Upper lobe of left lung (tissue), 6 donors: ENCODE data around the gene TSC22D4. TPM values are rescaled to one million over a fixed set of nuclear protein-coding genes. Genes with fewer than 3 reads are reported as not detected.

ENCODE experiments used
- ATAC-seq, 2 donors: fragments of 200-7000 bp; cut with Tn5 transposase; one replicate each; pipeline ENCODE4 v1.9.1; 2022; ENCODE audit warnings: mild to moderate bottlenecking in 2 of 2, moderate library complexity in 2 of 2; ENCODE audit not compliant: low FRiP score in 2 of 2
- DNase-seq, 2 donors: peaks; one replicate each; pipeline ENCODE4 v3.0.0-alpha.2; 2019 to 2020
- H3K27ac ChIP-seq, 4 donors: fragments of 200-600 bp; sonication (generic); one replicate each; pipeline ENCODE4 v1.5.1; 2016 to 2019
- H3K27me3 ChIP-seq, 4 donors: fragments of 200-600 bp; sonication (generic); one replicate each; pipeline ENCODE4 v1.5.1; 2017 to 2019
- H3K36me3 ChIP-seq, 4 donors: fragments of 200-600 bp; sonication (generic); one replicate each; pipeline ENCODE4 v1.5.1; 2016 to 2019
- H3K4me1 ChIP-seq, 4 donors: fragments of 200-600 bp; sonication (generic); one replicate each; pipeline ENCODE4 v1.5.1; 2018 to 2019
- H3K4me3 ChIP-seq, 4 donors: fragments of 200-600 bp; sonication (generic); one replicate each; pipeline ENCODE4 v1.5.1; 2017 to 2019; ENCODE audit warnings: mild to moderate bottlenecking in 2 of 4, moderate library complexity in 1 of 4
- H3K9me3 ChIP-seq, 4 donors: fragments of 200-600 bp; sonication (generic); one replicate each; pipeline ENCODE4 v1.5.1; 2018 to 2019
- EP300 ChIP-seq, 4 donors: sonication (generic); formaldehyde crosslinking; IDR thresholded peaks; one replicate each; pipeline ENCODE4 v1.5.1; 2017; ENCODE audit warnings: antibody characterized with exemption in 4 of 4, control low read depth in 2 of 4
- POLR2A ChIP-seq, 4 donors: fragments of 450-650 bp; IDR thresholded peaks; one replicate each; pipeline ENCODE4 v1.5.1; 2016 to 2017; ENCODE audit warnings: antibody characterized with exemption in 4 of 4, mild to moderate bottlenecking in 2 of 4
- POLR2AphosphoS5 ChIP-seq, 2 donors: sonication (generic); formaldehyde crosslinking; IDR thresholded peaks; one replicate each; pipeline ENCODE4 v1.5.1; 2017; ENCODE audit warnings: antibody characterized with exemption in 2 of 2
- WGBS, 2 donors: methylation state at CpG; one replicate each; pipeline ENCODE4 v1.1.5; 2017 to 2018; 5-methylcytosine and 5-hydroxymethylcytosine counted together
- total RNA-seq, 6 donors: library from RNA; depleted of rRNA in 4 of 6; stranded (reverse); fragments of >200 nt in 4 of 6; gene quantifications; one replicate each; pipeline versions ENCODE4 v1.1.0 to v1.2.1, GENCODE V29; 2016 to 2021
- TF ChIP-seq, protein P1 (sequence below), 6 experiments: fragments of 450-650 bp in 4 of 6; fragments of 200-600 bp in 2 of 6; sonication (generic) in 2 of 6; IDR thresholded peaks; one replicate each; pipeline ENCODE4 v1.5.1; 2016 to 2019; ENCODE audit warnings: antibody characterized with exemption in 6 of 6
- donor health status: DM: no; HTN: no; CAD: no; lungs with moderate emphysema.
- donor health status: DM: no; HTN: yes; CAD: no; lungs with severe emphysema.

The TSC22D4 gene
- total RNA-seq, 6 donors from 2014 or later: 25.7 to 91.2 (median 69.0) TPM

DNA sequence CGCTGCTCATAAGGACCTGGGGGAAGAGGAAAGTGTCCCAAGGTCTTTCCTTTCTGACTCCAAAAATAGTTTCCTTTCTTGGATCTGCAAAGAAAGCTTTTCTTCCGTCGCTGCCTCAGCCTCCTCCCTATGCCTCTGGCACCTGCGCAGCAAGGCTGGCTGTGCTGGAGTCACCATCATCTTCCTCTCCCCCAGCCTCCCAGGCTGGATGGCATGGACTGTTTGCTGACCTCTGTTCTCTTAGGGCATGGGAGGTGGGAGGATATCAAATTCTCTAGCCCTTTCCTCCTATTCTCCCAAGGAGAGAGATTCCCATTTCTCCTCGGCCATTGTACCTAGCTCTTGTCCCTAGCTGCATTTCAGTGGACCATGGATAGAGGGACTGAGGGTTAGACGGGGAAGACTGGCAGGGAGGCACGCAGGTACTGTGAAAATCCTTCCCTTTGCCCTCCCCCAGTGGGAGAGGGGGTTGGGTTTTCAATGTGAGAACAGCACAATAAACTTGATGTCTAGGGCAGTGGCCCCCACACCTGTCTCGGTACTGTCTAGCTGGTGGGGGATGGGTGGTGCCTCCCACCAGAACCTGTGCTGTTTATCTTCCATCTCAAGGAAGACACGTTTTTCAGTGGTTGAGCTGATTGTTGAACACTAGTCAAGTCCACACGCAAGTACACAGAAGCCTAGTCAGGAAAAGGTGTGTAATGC is 45.3 kb downstream of the TSC22D4 start:
- ATAC-seq (no peak), DNase-seq (no peak)
- no peak overlapping the region for H3K27ac ChIP-seq
- peaks cover 0 to 6% (median 0%) of the 10 kb centered on the region in 4 donors for H3K9me3 ChIP-seq
- TF ChIP-seq POLR2A (IDR thresholded peaks at IDR 0.05) (no peak), POLR2AphosphoS5 (IDR thresholded peaks at IDR 0.05) (no peak), EP300 (IDR thresholded peaks at IDR 0.05) (no peak)
- TF ChIP-seq, protein P1, sequence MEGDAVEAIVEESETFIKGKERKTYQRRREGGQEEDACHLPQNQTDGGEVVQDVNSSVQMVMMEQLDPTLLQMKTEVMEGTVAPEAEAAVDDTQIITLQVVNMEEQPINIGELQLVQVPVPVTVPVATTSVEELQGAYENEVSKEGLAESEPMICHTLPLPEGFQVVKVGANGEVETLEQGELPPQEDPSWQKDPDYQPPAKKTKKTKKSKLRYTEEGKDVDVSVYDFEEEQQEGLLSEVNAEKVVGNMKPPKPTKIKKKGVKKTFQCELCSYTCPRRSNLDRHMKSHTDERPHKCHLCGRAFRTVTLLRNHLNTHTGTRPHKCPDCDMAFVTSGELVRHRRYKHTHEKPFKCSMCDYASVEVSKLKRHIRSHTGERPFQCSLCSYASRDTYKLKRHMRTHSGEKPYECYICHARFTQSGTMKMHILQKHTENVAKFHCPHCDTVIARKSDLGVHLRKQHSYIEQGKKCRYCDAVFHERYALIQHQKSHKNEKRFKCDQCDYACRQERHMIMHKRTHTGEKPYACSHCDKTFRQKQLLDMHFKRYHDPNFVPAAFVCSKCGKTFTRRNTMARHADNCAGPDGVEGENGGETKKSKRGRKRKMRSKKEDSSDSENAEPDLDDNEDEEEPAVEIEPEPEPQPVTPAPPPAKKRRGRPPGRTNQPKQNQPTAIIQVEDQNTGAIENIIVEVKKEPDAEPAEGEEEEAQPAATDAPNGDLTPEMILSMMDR (IDR thresholded peaks at IDR 0.05): no peak
- WGBS, 2 donors: 78 to 79% methylated on average over 10 of the region's 10 CpGs
- H3K4me3 ChIP-seq: no peak overlapping the region
- peaks cover 5 to 32% (median 26%) of the 10 kb centered on the region in 4 donors for H3K36me3 ChIP-seq
- no peaks in the 10 kb centered on the region for H3K27me3 ChIP-seq
- H3K4me1 ChIP-seq: peaks cover 28 to 60% (median 39%) of the 10 kb centered on the region in 4 donors

DNA sequence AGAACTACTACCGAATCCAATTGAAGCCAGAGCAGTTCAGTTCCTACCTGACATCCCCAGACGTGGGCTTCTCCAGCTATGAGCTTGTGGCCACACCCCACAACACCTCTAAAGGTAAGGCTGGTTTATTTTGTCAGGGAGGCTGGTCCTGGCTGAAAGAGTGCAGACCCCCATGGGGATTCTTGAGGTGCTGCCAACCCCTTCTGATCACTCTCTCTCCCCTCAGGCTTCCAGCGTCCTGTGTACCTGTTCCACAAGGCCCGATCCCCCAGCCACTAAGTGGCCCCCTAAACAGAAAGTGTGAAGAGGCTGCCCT is 45.8 kb downstream of the TSC22D4 start:
- Histone ChIP-seq H3K27ac (no peak overlapping the region), H3K27me3 (no peaks in the 10 kb centered on the region), H3K36me3 (peaks cover 5 to 32% (median 26%) of the 10 kb centered on the region in 4 donors), H3K9me3 (peaks cover 0 to 6% (median 0%) of the 10 kb centered on the region in 4 donors), H3K4me1 (peaks cover 28 to 60% (median 39%) of the 10 kb centered on the region in 4 donors), H3K4me3 (no peak overlapping the region)
- 78 to 81% methylated on average over 4 of the region's 4 CpGs for WGBS, 2 donors
- DNase-seq (no peak), ATAC-seq (no peak)
- TF ChIP-seq POLR2AphosphoS5 (IDR thresholded peaks at IDR 0.05) (no peak), POLR2A (IDR thresholded peaks at IDR 0.05) (no peak), EP300 (IDR thresholded peaks at IDR 0.05) (no peak)
- TF ChIP-seq, protein P1 (IDR thresholded peaks at IDR 0.05): no peak

DNA sequence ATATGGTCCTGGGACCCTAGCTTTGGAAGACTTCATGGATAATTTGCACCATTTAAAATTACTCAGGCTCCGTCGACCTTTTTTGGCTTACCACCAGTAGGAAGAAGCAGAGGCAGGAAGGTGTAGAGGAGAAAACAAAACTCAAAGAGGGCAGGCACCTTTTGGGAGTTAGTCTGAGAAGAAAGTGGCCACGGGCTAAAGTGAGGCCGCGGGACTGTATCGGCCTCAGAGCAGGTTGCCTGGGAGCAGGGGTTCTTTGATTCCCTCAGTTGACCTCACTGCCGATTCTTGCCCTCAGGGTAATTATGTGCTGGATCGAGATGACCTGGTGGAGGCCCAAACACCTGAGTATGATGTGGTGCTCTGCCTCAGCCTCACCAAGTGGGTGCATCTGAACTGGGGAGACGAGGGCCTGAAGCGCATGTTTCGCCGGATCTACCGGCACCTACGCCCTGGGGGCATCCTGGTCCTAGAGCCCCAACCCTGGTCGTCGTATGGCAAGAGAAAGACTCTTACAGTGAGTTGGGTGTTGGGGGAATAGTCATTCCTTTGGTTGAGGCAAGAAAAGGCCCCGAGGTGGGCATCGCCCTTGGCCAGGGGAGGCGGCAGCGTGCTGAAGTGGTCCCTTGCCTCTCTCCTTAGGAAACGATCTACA is 46.3 kb downstream of the TSC22D4 start:
- ATAC-seq (no peak), DNase-seq (no peak)
- 82 to 88% methylated on average over 17 to 18 of the region's 21 CpGs for WGBS, 2 donors
- Histone ChIP-seq H3K36me3 (peaks cover 5 to 32% (median 26%) of the 10 kb centered on the region in 4 donors), H3K4me1 (peaks cover 31 to 64% (median 40%) of the 10 kb centered on the region in 4 donors), H3K9me3 (peaks cover 0 to 6% (median 0%) of the 10 kb centered on the region in 4 donors), H3K27ac (peak overlapping the region in 2 of 4 donors; percentile 27 to 100), H3K27me3 (no peaks in the 10 kb centered on the region), H3K4me3 (no peak overlapping the region)
- no peak for TF ChIP-seq EP300 (IDR thresholded peaks at IDR 0.05)
- no peak for TF ChIP-seq POLR2A (IDR thresholded peaks at IDR 0.05)
- TF ChIP-seq, protein P1 (IDR thresholded peaks at IDR 0.05): no peak
- no peak for TF ChIP-seq POLR2AphosphoS5 (IDR thresholded peaks at IDR 0.05)

- DNase-seq (no peak), ATAC-seq (no peak)
- 86 to 87% methylated on average over 4 of the region's 4 CpGs for WGBS, 2 donors
- Histone ChIP-seq H3K27ac (peak overlapping the region in 2 of 4 donors; percentile 27 to 100), H3K4me1 (peaks cover 32 to 67% (median 41%) of the 10 kb centered on the region in 4 donors), H3K4me3 (no peak overlapping the region), H3K9me3 (peaks cover 0 to 6% (median 0%) of the 10 kb centered on the region in 4 donors), H3K27me3 (no peaks in the 10 kb centered on the region), H3K36me3 (peaks cover 5 to 32% (median 26%) of the 10 kb centered on the region in 4 donors)
- TF ChIP-seq POLR2A (IDR thresholded peaks at IDR 0.05) (no peak), POLR2AphosphoS5 (IDR thresholded peaks at IDR 0.05) (no peak), EP300 (IDR thresholded peaks at IDR 0.05) (no peak)
- TF ChIP-seq, protein P1 (IDR thresholded peaks at IDR 0.05): no peak
Observed at GRCh38 chr7:100432053-100432452, 47.0 kb downstream of the TSC22D4 start.
